Smooth muscle cell of the brain vasculature (primary cell): ENCODE measurements around the gene C9.
A peak's percentile ranks its signal among the peaks of the same experiment; 100 is the strongest.
"Not testable (repeated sequence)": the region's sequence is repeated elsewhere in the genome, so short reads cannot be mapped to it uniquely, and the experiment has no call there.

Experiments used
- DNase-seq: peaks from one replicate; pipeline ENCODE4 v3.0.0-alpha.2; 2012; ENCODE audit warnings: low read depth, low spot score

Gene C9

GRCh38 chr5:39331861-39332381 lies 32.4 kb downstream of the C9 start:
- no peak for DNase-seq

GRCh38 chr5:39328731-39329130 lies 35.6 kb downstream of the C9 start:
- no peak for DNase-seq

GRCh38 chr5:39323542-39323941 lies 40.8 kb downstream of the C9 start:
- no peak for DNase-seq

- no peak for DNase-seq
These were observed 44.9 kb downstream of the C9 start for GRCh38 chr5:39319395-39319794.

- not testable (repeated sequence) for DNase-seq
These were observed 47.8 kb downstream of the C9 start for GRCh38 chr5:39316464-39316863.

- no peak for DNase-seq
These were observed 48.3 kb downstream of the C9 start for GRCh38 chr5:39315995-39316394.

- DNase-seq = no peak
These were observed 49.7 kb downstream of the C9 start for GRCh38 chr5:39314591-39314990.

GRCh38 chr5:39309534-39309933 lies 54.8 kb downstream of the C9 start:
- no peak for DNase-seq

- DNase-seq = no peak
These were observed 61.8 kb downstream of the C9 start for GRCh38 chr5:39302472-39302871.

GRCh38 chr5:39301406-39301805 lies 62.9 kb downstream of the C9 start:
- DNase-seq = no peak

- no peak for DNase-seq
These were observed 64.3 kb downstream of the C9 start for GRCh38 chr5:39299962-39300361.

- DNase-seq = no peak
These were observed 69.6 kb downstream of the C9 start for GRCh38 chr5:39294736-39295135.

- no peak for DNase-seq
These were observed 79.7 kb downstream of the C9 start for GRCh38 chr5:39284552-39284951.

- peak; percentile 24 for DNase-seq
These were observed 81.0 kb downstream of the C9 start for GRCh38 chr5:39283231-39283818.

- DNase-seq = no peak
These were observed 81.7 kb downstream of the C9 start for GRCh38 chr5:39282561-39282960.

- DNase-seq = not testable (repeated sequence)
These were observed 88.4 kb downstream of the C9 start for GRCh38 chr5:39275865-39276264.

GRCh38 chr5:39274398-39275085 lies 89.8 kb downstream of the C9 start:
- DNase-seq = no peak

- no peak for DNase-seq
These were observed 90.9 kb downstream of the C9 start for GRCh38 chr5:39273314-39273954.

- not testable (repeated sequence) for DNase-seq
These were observed 91.4 kb downstream of the C9 start for GRCh38 chr5:39272869-39273231.

GRCh38 chr5:39270225-39270848 lies 94.0 kb downstream of the C9 start:
- DNase-seq = no peak

- DNase-seq = no peak
These were observed 97.1 kb downstream of the C9 start for GRCh38 chr5:39267186-39267585.

GRCh38 chr5:39266442-39266841 lies 97.9 kb downstream of the C9 start:
- DNase-seq = no peak

GRCh38 chr5:39264528-39264927 lies 99.8 kb downstream of the C9 start:
- DNase-seq = no peak
